ENCODE data around the gene FOXI1.

DNA sequence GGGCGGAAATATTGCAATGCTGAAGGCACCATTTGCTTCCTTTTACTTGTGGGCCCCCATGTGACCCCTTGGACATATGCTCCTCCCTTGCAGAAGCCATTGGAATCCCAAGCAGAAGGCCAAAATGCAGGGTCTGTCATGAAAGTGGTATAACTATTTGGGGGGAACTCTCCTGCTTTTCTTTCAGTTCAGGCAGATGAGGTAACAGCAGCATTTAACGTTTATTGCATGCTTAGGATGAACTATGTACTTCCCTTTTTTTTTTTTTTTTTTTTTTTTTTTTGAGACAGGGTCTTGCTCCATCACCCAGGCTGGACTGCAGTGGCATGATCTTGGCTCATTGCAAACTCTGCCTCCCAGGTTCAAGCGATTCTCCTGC is 7.8 kb downstream of the FOXI1 start:
- no peak for TF ChIP-seq EZH2 (IDR thresholded peaks at IDR 0.05; ENCODE audit: insufficient read depth, low read length)
- TF ChIP-seq, protein P1, sequence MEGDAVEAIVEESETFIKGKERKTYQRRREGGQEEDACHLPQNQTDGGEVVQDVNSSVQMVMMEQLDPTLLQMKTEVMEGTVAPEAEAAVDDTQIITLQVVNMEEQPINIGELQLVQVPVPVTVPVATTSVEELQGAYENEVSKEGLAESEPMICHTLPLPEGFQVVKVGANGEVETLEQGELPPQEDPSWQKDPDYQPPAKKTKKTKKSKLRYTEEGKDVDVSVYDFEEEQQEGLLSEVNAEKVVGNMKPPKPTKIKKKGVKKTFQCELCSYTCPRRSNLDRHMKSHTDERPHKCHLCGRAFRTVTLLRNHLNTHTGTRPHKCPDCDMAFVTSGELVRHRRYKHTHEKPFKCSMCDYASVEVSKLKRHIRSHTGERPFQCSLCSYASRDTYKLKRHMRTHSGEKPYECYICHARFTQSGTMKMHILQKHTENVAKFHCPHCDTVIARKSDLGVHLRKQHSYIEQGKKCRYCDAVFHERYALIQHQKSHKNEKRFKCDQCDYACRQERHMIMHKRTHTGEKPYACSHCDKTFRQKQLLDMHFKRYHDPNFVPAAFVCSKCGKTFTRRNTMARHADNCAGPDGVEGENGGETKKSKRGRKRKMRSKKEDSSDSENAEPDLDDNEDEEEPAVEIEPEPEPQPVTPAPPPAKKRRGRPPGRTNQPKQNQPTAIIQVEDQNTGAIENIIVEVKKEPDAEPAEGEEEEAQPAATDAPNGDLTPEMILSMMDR (IDR thresholded peaks at IDR 0.05; ENCODE audit: insufficient read depth, low read depth, low read length), result no peak
